GM23338 (cell line): ENCODE measurements around the gene TBL1XR1. TPM values are rescaled to one million over a fixed set of nuclear protein-coding genes. Genes with fewer than 3 reads are reported as not detected.

Experiments used
- ATAC-seq: fragments of 200-7000 bp; cut with Tn5 transposase; 3 replicates; pipeline ENCODE4 v1.9.1; 2020
- DNase-seq: peaks from one replicate; pipeline ENCODE4 v3.0.0-alpha.2; 2015; ENCODE audit warnings: low spot score
- H2AFZ ChIP-seq: fragments of 200-600 bp; sonication (generic); 2 replicates; pipeline ENCODE4 v1.8.0; 2016; ENCODE audit warnings: antibody characterized with exemption, mild to moderate bottlenecking, moderate library complexity
- H3F3A ChIP-seq: fragments of 200-600 bp; sonication (generic); replicated peaks from 2 replicates; pipeline ENCODE4 v1.8.0; 2017; ENCODE audit warnings: antibody characterized with exemption, mixed run types, low read depth
- H3K27ac ChIP-seq: fragments of 200-600 bp; sonication (generic); 2 replicates; pipeline ENCODE4 v1.6.1; 2016; ENCODE audit warnings: low read depth
- H3K27me3 ChIP-seq: fragments of 200-600 bp; sonication (generic); 2 replicates; pipeline ENCODE4 v1.8.0; 2016; ENCODE audit warnings: mild to moderate bottlenecking, mixed run types, moderate library complexity; ENCODE audit not compliant: insufficient read depth
- H3K36me3 ChIP-seq: fragments of 200-600 bp; sonication (generic); 2 replicates; pipeline ENCODE4 v1.8.0; 2016; ENCODE audit warnings: mild to moderate bottlenecking; ENCODE audit not compliant: insufficient read depth
- H3K4me1 ChIP-seq: fragments of 200-600 bp; sonication (generic); 2 replicates; pipeline ENCODE4 v1.8.0; 2016; ENCODE audit warnings: mild to moderate bottlenecking, moderate library complexity; ENCODE audit not compliant: insufficient read depth
- H3K4me2 ChIP-seq: fragments of 200-600 bp; sonication (generic); 2 replicates; pipeline ENCODE4 v1.7.1; 2017; ENCODE audit warnings: mixed run types
- H3K4me3 ChIP-seq: fragments of 200-600 bp; sonication (generic); 2 replicates; pipeline ENCODE4 v1.6.1; 2016; ENCODE audit warnings: mixed run types
- H3K79me2 ChIP-seq: fragments of 200-600 bp; sonication (generic); replicated peaks from 2 replicates; pipeline ENCODE4 v1.8.0; 2017; ENCODE audit warnings: mild to moderate bottlenecking; ENCODE audit not compliant: insufficient read depth
- H3K9me2 ChIP-seq: fragments of 200-600 bp; sonication (generic); 2 replicates; pipeline ENCODE4 v1.8.0; 2017; ENCODE audit not compliant: insufficient read depth
- H4K20me1 ChIP-seq: fragments of 200-600 bp; sonication (generic); replicated peaks from 2 replicates; pipeline ENCODE4 v1.8.0; 2017; ENCODE audit warnings: mild to moderate bottlenecking; ENCODE audit not compliant: insufficient read depth
- H3K27ac Mint-ChIP-seq: 2 replicates; pipeline ENCODE4 v1.8.0; 2020; ENCODE audit warnings: inconsistent platforms, mild to moderate bottlenecking, moderate library complexity, mixed read lengths
- H3K27me3 Mint-ChIP-seq: 3 replicates; pipeline ENCODE4 v1.8.0; 2022; ENCODE audit warnings: low read depth, mild to moderate bottlenecking, moderate library complexity, mixed read lengths, inconsistent platforms; ENCODE audit not compliant: insufficient read depth, poor library complexity
- H3K36me3 Mint-ChIP-seq: 3 replicates; pipeline ENCODE4 v1.8.0; 2021; ENCODE audit warnings: low read depth, mild to moderate bottlenecking, inconsistent platforms, moderate library complexity, mixed read lengths
- H3K4me1 Mint-ChIP-seq: 3 replicates; pipeline ENCODE4 v1.8.0; 2020; ENCODE audit warnings: mild to moderate bottlenecking, inconsistent platforms, mixed read lengths
- H3K4me3 Mint-ChIP-seq: 3 replicates; pipeline ENCODE4 v1.8.0; 2021; ENCODE audit warnings: moderate library complexity, mild to moderate bottlenecking, inconsistent platforms, mixed read lengths
- H3K9me3 Mint-ChIP-seq: 3 replicates; pipeline ENCODE4 v1.8.0; 2020; ENCODE audit warnings: moderate library complexity, mild to moderate bottlenecking, inconsistent platforms, mixed read lengths
- CREB1 ChIP-seq: fragments of 250-450 bp; sonication (Bioruptor Pico); IDR thresholded peaks from 2 replicates; pipeline ENCODE4 v1.5.0; 2020; ENCODE audit warnings: low read depth, mild to moderate bottlenecking, moderate library complexity
- EZH2 ChIP-seq: fragments of 200-600 bp; sonication (generic); IDR thresholded peaks from one replicate; pipeline ENCODE4 v1.8.0; 2017; ENCODE audit warnings: antibody characterized with exemption, mild to moderate bottlenecking, low read depth; ENCODE audit not compliant: unreplicated experiment
- EZH2phosphoT487 ChIP-seq: fragments of 200-600 bp; sonication (generic); IDR thresholded peaks from one replicate; pipeline ENCODE4 v1.8.1; 2018; ENCODE audit warnings: antibody characterized with exemption; ENCODE audit not compliant: unreplicated experiment
- JUNB ChIP-seq: IDR thresholded peaks from one replicate; pipeline ENCODE4 v1.6.1; 2016; ENCODE audit warnings: antibody characterized with exemption; ENCODE audit not compliant: unreplicated experiment
- NANOG ChIP-seq: IDR thresholded peaks from 2 replicates; pipeline ENCODE4 v1.6.1; 2016; ENCODE audit warnings: antibody characterized with exemption, borderline replicate concordance
- POLR2AphosphoS5 ChIP-seq: IDR thresholded peaks from 2 replicates; pipeline ENCODE4 v1.6.1; 2016; ENCODE audit warnings: antibody characterized with exemption, low read depth
- STAT1 ChIP-seq: IDR thresholded peaks from one replicate; pipeline ENCODE4 v1.6.1; 2016; ENCODE audit warnings: antibody characterized with exemption; ENCODE audit not compliant: unreplicated experiment
- ZNF114 ChIP-seq: fragments of 250-450 bp; sonication (Bioruptor Pico); IDR thresholded peaks from 2 replicates; pipeline ENCODE4 v1.5.0; 2020; ENCODE audit warnings: mild to moderate bottlenecking, moderate library complexity
- ZNF331 ChIP-seq: fragments of 250-450 bp; sonication (Bioruptor Pico); IDR thresholded peaks from 2 replicates; pipeline ENCODE4 v1.5.0; 2020; ENCODE audit warnings: low read depth, mild to moderate bottlenecking, moderate library complexity
- polyA plus RNA-seq: library from polyadenylated mRNA; unstranded; fragments of >200 nt; fragmentation: Nextera tagmentation; extraction: Ambion mirVana; gene quantifications from 2 replicates; pipeline ENCODE4 v1.2.1, GENCODE V29; 2016
- total RNA-seq: library from RNA; depleted of rRNA; stranded (reverse); fragments of >200 nt; shearing (Covaris generic); gene quantifications from 2 replicates; pipeline ENCODE4 v1.2.3, GENCODE V29; 2014
- TF ChIP-seq, protein P1 (sequence below): IDR thresholded peaks from 2 replicates; pipeline ENCODE4 v1.6.1; 2016; ENCODE audit warnings: antibody characterized with exemption
- TF ChIP-seq, protein P2 (sequence below): IDR thresholded peaks from one replicate; pipeline ENCODE4 v1.6.1; 2018; ENCODE audit warnings: antibody characterized with exemption; ENCODE audit not compliant: unreplicated experiment
- TF ChIP-seq, protein P3 (sequence below): fragments of 250-450 bp; sonication (Bioruptor Pico); IDR thresholded peaks from 2 replicates; pipeline ENCODE4 v1.5.0; 2020; ENCODE audit warnings: mild to moderate bottlenecking, moderate library complexity
- TF ChIP-seq, protein P4 (sequence below), 2 experiments: fragments of 200-600 bp in 1 of 2; sonication (generic) in 1 of 2; conservative IDR thresholded peaks; 2 replicates each; pipeline versions ENCODE4 v1.5.1 to v1.6.1; 2016 to 2017; ENCODE audit warnings: antibody characterized with exemption in 2 of 2, low read depth in 2 of 2, mild to moderate bottlenecking in 2 of 2, moderate library complexity in 1 of 2

The TBL1XR1 gene
- total and polyA plus RNA-seq, 2 experiments from 2014 or later = 49.6 to 122 TPM

DNA sequence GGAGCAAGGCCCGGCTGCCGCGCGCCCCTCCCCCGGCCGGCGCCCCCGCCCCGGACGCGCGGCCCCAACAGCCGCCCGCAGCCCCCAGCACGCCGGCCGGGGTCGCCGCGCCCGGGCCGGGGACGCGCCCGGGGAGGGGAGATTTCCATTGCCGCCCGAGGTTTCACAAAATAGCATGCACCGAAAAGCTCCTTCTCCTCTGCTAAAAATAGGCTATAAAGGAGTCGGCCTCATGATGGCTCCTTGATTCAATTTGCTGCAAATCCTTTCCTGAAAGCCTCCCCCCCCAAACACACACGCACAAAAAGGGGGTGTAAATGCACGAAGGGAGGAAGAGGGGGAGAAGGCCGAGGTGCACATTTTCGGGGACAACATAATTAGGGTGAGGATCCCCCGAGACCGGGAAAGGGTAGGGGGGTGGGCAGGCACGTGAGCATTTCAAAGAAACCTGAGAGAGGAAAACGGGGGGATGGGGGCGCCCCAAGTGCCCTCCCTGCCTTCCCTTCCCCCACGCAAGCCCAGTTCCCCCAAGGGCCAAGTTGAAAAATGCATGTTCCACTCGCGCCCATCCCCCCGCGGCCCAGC, 734 bp downstream of the TBL1XR1 start:
- DNase-seq = peak; percentile 73
- 0 out of 2 replicates have a peak, but pooled peaks cover 6% of the 10 kb centered on the region for H3F3A ChIP-seq
- no peaks in the 10 kb centered on the region for H3K9me2 ChIP-seq
- H3K36me3 Mint-ChIP-seq = peaks cover 25% of the 10 kb centered on the region
- H3K4me1 Mint-ChIP-seq = peaks cover 47% of the 10 kb centered on the region
- H2AFZ ChIP-seq = no peak overlapping the region
- H4K20me1 ChIP-seq = peaks cover 32% of the 10 kb centered on the region
- H3K9me3 Mint-ChIP-seq = no peaks in the 10 kb centered on the region
- peaks cover 50% of the 10 kb centered on the region for H3K79me2 ChIP-seq
- H3K4me2 ChIP-seq = peak overlapping the region; percentile 86
- H3K4me3 ChIP-seq = peak overlapping the region; percentile 91
- H3K27ac ChIP-seq = peak overlapping the region; percentile 100
- no peak for TF ChIP-seq NANOG
- TF ChIP-seq ZNF331 (CRISPR knock-in tag) = no peak
- TF ChIP-seq, protein P1, sequence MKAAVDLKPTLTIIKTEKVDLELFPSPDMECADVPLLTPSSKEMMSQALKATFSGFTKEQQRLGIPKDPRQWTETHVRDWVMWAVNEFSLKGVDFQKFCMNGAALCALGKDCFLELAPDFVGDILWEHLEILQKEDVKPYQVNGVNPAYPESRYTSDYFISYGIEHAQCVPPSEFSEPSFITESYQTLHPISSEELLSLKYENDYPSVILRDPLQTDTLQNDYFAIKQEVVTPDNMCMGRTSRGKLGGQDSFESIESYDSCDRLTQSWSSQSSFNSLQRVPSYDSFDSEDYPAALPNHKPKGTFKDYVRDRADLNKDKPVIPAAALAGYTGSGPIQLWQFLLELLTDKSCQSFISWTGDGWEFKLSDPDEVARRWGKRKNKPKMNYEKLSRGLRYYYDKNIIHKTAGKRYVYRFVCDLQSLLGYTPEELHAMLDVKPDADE = no peak
- TF ChIP-seq EZH2phosphoT487 = no peak
- no peak for TF ChIP-seq ZNF114 (CRISPR knock-in tag)
- no peak for TF ChIP-seq JUNB
- TF ChIP-seq, protein P2, sequence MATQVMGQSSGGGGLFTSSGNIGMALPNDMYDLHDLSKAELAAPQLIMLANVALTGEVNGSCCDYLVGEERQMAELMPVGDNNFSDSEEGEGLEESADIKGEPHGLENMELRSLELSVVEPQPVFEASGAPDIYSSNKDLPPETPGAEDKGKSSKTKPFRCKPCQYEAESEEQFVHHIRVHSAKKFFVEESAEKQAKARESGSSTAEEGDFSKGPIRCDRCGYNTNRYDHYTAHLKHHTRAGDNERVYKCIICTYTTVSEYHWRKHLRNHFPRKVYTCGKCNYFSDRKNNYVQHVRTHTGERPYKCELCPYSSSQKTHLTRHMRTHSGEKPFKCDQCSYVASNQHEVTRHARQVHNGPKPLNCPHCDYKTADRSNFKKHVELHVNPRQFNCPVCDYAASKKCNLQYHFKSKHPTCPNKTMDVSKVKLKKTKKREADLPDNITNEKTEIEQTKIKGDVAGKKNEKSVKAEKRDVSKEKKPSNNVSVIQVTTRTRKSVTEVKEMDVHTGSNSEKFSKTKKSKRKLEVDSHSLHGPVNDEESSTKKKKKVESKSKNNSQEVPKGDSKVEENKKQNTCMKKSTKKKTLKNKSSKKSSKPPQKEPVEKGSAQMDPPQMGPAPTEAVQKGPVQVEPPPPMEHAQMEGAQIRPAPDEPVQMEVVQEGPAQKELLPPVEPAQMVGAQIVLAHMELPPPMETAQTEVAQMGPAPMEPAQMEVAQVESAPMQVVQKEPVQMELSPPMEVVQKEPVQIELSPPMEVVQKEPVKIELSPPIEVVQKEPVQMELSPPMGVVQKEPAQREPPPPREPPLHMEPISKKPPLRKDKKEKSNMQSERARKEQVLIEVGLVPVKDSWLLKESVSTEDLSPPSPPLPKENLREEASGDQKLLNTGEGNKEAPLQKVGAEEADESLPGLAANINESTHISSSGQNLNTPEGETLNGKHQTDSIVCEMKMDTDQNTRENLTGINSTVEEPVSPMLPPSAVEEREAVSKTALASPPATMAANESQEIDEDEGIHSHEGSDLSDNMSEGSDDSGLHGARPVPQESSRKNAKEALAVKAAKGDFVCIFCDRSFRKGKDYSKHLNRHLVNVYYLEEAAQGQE = no peak
- TF ChIP-seq CREB1 (CRISPR knock-in tag) = no peak
- TF ChIP-seq, protein P3, sequence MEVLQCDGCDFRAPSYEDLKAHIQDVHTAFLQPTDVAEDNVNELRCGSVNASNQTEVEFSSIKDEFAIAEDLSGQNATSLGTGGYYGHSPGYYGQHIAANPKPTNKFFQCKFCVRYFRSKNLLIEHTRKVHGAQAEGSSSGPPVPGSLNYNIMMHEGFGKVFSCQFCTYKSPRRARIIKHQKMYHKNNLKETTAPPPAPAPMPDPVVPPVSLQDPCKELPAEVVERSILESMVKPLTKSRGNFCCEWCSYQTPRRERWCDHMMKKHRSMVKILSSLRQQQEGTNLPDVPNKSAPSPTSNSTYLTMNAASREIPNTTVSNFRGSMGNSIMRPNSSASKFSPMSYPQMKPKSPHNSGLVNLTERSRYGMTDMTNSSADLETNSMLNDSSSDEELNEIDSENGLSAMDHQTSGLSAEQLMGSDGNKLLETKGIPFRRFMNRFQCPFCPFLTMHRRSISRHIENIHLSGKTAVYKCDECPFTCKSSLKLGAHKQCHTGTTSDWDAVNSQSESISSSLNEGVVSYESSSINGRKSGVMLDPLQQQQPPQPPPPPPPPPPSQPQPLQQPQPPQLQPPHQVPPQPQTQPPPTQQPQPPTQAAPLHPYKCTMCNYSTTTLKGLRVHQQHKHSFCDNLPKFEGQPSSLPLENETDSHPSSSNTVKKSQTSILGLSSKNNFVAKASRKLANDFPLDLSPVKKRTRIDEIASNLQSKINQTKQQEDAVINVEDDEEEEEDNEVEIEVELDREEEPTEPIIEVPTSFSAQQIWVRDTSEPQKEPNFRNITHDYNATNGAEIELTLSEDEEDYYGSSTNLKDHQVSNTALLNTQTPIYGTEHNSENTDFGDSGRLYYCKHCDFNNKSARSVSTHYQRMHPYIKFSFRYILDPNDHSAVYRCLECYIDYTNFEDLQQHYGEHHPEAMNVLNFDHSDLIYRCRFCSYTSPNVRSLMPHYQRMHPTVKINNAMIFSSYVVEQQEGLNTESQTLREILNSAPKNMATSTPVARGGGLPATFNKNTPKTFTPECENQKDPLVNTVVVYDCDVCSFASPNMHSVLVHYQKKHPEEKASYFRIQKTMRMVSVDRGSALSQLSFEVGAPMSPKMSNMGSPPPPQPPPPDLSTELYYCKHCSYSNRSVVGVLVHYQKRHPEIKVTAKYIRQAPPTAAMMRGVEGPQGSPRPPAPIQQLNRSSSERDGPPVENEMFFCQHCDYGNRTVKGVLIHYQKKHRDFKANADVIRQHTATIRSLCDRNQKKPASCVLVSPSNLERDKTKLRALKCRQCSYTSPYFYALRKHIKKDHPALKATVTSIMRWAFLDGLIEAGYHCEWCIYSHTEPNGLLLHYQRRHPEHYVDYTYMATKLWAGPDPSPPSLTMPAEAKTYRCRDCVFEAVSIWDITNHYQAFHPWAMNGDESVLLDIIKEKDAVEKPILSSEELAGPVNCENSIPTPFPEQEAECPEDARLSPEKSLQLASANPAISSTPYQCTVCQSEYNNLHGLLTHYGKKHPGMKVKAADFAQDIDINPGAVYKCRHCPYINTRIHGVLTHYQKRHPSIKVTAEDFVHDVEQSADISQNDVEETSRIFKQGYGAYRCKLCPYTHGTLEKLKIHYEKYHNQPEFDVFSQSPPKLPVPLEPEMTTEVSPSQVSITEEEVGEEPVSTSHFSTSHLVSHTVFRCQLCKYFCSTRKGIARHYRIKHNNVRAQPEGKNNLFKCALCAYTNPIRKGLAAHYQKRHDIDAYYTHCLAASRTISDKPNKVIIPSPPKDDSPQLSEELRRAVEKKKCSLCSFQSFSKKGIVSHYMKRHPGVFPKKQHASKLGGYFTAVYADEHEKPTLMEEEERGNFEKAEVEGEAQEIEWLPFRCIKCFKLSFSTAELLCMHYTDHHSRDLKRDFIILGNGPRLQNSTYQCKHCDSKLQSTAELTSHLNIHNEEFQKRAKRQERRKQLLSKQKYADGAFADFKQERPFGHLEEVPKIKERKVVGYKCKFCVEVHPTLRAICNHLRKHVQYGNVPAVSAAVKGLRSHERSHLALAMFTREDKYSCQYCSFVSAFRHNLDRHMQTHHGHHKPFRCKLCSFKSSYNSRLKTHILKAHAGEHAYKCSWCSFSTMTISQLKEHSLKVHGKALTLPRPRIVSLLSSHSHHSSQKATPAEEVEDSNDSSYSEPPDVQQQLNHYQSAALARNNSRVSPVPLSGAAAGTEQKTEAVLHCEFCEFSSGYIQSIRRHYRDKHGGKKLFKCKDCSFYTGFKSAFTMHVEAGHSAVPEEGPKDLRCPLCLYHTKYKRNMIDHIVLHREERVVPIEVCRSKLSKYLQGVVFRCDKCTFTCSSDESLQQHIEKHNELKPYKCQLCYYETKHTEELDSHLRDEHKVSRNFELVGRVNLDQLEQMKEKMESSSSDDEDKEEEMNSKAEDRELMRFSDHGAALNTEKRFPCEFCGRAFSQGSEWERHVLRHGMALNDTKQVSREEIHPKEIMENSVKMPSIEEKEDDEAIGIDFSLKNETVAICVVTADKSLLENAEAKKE = no peak
- TF ChIP-seq, protein P4, sequence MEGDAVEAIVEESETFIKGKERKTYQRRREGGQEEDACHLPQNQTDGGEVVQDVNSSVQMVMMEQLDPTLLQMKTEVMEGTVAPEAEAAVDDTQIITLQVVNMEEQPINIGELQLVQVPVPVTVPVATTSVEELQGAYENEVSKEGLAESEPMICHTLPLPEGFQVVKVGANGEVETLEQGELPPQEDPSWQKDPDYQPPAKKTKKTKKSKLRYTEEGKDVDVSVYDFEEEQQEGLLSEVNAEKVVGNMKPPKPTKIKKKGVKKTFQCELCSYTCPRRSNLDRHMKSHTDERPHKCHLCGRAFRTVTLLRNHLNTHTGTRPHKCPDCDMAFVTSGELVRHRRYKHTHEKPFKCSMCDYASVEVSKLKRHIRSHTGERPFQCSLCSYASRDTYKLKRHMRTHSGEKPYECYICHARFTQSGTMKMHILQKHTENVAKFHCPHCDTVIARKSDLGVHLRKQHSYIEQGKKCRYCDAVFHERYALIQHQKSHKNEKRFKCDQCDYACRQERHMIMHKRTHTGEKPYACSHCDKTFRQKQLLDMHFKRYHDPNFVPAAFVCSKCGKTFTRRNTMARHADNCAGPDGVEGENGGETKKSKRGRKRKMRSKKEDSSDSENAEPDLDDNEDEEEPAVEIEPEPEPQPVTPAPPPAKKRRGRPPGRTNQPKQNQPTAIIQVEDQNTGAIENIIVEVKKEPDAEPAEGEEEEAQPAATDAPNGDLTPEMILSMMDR (conservative IDR thresholded peaks at IDR 0.05; ENCODE audit: low read depth in 2 of 2) = no peak
- TF ChIP-seq POLR2AphosphoS5 = no peak
- TF ChIP-seq EZH2 = no peak
- no peak for TF ChIP-seq STAT1
- peak overlapping the region; percentile 99 for H3K27ac Mint-ChIP-seq
- H3K4me3 Mint-ChIP-seq = peak overlapping the region; percentile 95
- peaks cover 17% of the 10 kb centered on the region for H3K27me3 Mint-ChIP-seq
- H3K36me3 ChIP-seq = no peaks in the 10 kb centered on the region
- no peaks in the 10 kb centered on the region for H3K27me3 ChIP-seq
- peak; percentile 6; the same call in 2 of the 3 replicates for ATAC-seq
- peaks cover 42% of the 10 kb centered on the region for H3K4me1 ChIP-seq
